ENCODE measurements around the gene ARMH1.
"Not testable (repeated sequence)": the region's sequence is repeated elsewhere in the genome, so short reads cannot be mapped to it uniquely, and the experiment has no call there.

The ARMH1 gene

DNA sequence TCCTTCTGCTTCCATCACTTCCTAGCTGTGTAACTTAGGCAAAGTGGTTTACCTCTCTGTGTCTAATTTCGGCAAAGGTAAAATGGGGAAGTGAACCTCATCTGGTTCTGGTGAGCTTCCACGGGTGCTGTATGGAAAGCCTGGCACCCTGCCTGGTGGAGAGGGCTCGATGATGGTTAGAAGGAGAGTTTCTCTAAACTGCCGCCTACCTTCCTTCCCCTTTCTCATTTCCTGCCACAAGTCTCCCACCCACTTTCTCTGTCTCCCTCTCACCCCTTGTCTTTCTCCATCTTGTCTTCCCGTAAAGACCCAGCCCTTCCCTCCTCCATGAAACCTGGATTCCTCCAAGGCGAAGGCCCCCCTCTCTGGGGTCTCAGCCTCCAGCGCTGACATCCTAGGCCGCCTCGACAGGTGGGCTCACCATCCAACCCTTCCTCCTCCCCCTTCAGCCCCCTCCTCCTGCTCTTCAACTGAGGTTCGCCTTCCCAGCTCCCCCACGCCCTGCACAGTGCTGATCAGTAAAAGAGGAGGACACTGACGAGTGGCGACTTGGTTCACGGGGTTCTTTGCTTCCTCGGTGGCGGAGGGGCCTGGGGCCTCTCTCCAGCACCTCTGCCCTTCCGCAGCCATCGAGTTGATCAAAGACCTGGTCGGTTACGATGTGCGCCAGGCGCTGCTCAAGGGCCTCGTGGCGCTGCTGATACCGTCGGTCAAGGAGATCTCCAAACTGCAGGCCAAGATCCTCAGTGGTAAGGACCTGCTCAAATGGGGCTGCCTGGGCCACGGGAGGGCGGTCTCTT lies 49.2 kb downstream of the ARMH1 start:
- no peak for DNase-seq (ENCODE audit: low read depth)

DNA sequence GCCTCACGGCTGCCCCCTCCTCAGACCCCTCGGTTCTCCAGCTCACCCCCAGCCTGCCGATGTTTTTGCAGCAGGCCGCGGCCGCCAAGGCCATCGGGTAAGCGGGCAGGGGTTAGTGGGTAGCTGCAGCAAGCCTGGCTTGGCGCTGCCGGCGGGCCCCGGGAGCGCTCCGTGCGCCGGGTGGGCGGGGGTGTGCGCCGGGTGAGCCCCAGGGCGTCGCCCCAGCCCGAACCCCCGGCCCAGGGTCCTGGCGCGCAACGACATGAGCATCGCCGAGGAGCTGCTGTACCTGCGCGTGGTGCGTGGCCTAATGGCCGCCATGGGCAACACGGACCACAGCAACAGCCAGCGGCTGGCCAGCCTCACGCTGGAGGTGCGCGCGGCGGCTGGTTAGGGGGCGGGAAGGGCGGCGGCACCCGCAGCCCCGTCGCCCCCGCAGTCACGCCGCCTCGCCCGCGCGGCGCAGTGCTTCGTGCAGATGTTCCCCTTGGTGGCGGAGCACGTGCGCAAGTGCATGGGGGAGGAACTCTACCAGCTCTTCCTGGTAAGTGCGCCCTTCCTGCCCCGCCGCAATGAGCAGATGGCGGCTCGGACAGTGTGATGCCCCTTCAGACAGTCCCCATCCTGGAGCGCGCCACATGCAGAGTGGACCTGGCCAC lies 49.9 kb downstream of the ARMH1 start:
- DNase-seq (ENCODE audit: low read depth): no peak

DNA sequence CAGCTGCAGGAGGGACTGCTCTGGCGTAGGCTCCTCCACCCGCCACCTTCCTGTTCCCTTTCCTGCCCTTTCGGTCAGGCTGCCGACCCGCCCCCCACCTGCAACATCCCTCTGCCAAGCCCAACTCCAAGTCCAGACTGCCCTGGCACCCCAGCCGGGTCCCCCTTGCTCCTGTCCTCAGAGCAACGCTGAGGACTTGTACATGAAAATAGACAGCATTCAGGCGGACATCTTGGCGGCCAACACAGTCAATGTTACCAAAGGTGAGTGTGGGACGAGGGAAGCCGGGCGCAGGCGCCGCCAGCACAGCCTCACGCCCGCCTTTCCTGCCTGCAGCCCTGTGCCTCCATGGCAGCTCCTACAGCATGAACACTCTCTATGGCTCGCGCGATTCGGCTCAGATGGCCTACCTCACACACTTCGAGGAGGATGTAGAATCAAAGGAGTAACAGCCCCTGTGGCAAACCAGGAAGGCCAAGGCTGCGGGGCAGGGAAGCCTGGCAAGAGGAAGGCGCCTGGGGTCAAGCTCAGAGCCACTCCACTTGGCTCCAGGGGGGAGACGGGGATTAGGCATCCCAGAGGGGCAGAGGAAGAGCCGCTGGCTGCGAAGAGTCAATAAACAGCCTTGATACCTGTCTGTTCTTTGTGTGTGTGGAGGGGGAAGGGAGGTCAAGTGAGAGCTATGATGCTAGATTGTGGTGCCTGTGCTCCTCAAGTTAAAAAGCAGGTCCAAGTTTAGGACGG lies 50.6 kb downstream of the ARMH1 start:
- DNase-seq (ENCODE audit: low read depth): no peak

DNA sequence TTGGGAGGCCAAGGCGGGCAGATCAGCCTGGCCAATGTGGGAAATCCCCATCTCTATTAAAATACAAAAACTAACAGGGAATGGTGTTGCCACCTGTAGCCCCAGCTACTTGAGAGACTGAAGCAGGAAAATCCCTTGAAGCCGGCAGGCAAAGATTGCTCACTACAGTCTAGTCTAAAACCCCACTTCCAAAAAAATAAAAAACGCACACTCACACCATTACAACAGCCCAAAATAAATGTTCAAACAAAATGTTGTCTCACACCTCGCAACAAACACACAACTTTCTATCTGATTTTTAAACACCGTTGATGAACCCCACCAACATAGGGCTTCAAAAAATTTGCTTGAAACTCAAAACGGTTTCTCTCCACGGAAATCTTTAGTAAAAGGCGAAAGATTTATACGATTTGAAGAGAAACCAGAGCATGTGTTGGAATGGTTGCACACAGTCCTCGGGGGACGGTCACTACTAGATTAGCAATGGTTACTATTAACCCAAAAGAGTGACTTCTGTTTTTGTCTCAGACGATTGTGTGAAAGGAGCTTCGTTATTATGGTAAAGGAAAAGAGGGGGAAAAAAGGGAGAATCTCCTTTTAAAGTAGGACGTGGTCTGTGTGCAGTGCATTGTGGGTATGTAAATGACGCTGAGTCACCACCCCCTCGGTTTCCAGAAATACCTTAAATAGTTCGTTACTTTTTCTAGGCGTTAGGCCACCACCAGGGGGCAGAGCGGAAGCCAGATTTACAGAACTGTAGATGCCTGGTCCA lies 56.4 kb downstream of the ARMH1 start, which contains the start of gene RNU5D-1:
Gene RNU5D-1, minus strand, starts transcription at position 430 of the 772 bp plus-strand sequence.
- DNase-seq (ENCODE audit: low read depth): peak; percentile 96

DNA sequence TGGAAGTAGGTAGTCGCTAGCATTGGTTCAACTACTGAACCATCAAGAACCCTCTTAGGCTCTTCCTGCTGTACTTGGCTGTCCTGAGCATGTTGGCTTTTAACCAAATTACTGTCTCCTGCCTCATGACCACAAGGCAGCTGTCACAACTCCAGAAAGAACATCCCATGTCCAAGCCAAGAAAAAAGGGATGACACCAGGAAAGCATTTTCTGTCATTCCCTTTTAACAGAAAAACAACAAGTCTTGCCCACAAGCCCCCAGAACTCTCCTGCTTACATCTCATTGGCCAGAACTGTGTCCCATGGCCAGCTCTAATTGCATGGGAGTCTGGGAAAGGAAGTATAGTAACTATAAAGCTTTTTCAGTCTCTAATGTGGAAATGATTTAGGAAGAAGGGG lies 58.9 kb downstream of the ARMH1 start:
- no peak for DNase-seq (ENCODE audit: low read depth)

DNA sequence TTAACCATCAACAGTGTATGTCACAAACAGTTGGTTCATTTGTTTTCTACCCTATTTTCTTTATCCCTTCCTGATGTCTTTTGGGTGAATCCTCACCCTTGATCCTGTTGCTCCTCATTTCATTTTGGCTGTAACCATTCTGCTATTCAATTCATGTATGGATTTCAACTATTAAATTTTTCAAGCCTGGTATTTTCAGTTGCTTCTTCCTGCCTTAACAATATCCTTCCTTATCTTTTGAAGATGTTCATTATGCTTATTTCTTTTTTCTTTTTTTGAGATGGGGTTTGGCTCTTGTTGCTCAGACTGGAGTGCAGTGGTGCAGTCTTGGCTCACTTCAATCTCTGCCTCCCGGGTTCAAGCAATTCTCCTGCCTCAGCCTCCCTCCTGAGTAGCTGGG lies 59.3 kb downstream of the ARMH1 start:
- DNase-seq (ENCODE audit: low read depth): no peak

DNA sequence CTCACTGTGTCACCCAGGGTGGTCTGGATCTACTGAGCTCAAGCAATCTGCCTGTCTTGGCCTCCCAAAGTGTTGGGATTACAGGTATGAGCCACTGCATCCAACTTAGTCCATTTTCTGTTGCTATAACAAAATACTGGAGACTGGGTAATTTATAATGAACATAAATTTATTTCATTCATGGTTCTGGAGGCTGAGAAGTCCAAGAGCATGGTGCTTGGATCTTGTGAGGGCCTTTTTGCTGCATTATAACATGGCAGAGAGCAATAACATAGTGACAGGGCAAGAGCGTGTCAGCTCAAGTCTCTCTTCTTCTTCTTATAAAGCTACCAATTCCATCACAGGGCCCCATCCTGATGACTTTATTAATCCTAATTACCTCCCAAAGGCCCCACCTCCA lies 61.5 kb downstream of the ARMH1 start:
- DNase-seq (ENCODE audit: low read depth): no peak

DNA sequence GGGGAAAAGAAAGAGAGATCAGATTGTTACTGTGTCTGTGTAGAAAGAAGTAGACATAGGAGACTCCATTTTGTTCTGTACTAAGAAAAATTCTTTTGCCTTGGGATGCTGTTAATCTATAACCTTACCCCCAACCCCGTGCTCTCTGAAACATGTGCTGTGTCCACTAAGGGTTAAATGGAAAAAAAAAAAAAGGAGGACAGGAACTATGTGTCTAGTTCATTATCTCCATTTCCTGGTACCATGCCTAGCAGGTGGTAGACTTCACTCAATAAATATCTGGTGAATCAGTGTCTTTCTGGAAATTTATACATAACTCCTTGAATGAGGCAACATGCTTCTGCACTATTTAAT lies 64.4 kb downstream of the ARMH1 start:
- not testable (repeated sequence) for DNase-seq (ENCODE audit: low read depth)

DNA sequence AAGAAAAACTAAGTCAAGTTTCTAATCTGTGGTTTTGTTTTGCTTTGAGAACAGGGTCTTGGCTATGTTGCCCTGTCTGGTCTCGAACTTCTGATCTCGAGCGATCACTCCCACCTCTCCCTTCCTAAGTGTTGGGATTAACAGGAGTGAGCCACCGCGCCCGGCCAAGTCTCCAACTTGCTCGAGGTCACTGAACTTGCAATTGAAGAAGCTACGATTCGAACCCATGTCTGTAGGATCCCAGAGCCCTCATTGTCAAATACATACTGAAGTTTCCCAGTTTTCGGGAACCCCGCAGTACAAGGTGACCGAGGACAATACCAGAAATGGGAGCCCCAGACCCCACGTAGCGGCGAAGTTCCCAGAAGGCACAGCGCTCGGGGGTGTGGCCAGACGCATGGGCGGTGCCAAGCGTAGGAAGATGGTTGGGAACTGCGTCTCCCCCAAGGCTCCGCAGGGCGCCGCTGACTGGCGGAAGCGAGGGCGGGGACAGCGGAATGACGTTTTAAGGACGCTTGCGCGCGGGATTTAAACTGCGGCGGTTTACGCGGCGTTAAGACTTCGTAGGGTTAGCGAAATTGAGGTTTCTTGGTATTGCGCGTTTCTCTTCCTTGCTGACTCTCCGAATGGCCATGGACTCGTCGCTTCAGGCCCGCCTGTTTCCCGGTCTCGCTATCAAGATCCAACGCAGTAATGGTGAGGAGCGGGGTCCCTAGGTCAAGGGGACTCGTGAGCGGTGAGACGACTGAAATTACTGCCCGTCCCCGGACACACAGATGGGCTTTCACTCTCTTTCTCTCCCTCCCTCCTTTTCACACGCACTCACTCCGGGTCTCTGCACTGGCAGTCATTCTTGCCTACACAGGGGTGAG lies 65.0 kb downstream of the ARMH1 start, which contains the start of gene KIF2C:
Gene KIF2C, plus strand, starts transcription at position 531 of the 872 bp plus-strand sequence. Its CDS starts 96 bp downstream, at position 627.
- peak; percentile 95 for DNase-seq (ENCODE audit: low read depth)

DNA sequence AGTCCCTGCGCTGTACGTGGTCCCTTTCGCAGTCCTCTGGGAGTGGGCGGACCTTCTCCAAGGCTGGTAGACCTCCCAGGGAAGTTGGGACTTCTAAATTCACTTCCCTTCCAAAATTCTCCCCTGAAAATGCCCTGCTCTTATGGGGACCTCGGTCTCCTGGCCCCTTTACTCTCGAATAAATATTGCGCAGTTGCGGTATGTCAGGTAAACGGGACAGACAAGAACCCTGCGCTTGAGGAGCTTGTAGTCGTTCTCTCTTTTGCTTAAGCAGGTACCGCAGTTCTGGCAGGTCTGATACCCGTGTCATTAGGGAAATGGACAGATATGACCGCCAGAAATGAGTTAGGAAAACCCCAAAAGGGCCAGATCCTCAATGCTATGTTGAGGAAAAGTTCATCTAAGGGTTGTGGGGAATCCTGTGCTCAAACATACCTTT lies 65.7 kb downstream of the ARMH1 start:
- no peak for DNase-seq (ENCODE audit: low read depth)

DNA sequence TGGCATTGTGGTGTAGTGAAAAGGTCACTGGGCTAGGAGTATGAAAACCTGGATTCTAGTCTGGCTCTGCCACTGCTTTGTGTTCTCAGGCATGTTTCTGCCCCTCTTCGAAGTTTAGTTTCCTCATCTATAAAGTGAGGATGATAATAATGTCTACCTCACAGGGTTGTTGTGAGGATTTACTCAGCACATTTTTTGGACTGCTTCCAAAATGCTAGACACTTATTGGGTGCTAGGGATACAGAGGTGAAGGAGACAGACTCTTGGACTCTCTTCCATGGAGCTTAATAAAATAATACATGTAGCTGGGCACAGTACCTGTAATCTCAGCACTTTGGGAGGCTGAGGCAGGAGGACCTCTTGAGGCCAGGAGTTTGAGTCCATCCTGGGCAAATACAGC lies 68.7 kb downstream of the ARMH1 start:
- no peak for DNase-seq (ENCODE audit: low read depth)

DNA sequence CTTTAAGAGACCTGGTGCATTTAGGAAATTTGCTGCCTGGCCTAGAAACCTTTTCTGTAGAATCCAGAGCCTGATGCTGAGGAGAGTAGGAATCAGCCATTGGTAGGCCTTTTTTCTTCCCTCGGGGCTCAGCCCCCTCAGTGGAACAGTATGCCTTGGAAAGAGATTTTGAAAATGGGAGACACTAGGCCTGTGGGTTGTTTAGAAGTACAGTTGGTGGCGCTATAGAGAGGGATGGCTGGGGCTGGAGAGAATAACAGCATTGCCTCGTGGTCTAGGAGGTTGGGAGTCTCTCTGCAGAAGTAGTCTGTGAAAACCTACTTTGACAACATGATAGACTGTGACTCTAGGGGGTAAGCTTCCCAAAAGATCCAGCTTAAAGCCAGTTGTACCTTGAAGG lies 73.4 kb downstream of the ARMH1 start:
- DNase-seq (ENCODE audit: low read depth): no peak

DNA sequence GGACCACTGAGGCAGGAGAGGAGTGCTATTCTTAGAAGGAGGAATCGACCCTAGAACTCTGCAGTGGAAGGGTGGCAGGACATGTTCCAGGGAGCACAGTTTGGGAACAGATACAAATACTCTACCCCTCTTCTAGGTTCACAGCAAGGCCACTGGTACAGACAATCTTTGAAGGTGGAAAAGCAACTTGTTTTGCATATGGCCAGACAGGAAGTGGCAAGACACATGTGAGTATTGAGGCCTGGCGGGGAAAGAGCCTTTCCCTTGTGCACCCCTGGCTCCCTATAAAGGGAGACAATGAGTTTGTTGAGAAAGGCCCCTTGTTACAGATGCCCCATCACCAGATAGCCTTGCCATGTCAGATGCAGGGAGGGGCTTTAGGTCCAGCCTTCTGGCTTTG lies 82.9 kb downstream of the ARMH1 start:
- no peak for DNase-seq (ENCODE audit: low read depth)

DNA sequence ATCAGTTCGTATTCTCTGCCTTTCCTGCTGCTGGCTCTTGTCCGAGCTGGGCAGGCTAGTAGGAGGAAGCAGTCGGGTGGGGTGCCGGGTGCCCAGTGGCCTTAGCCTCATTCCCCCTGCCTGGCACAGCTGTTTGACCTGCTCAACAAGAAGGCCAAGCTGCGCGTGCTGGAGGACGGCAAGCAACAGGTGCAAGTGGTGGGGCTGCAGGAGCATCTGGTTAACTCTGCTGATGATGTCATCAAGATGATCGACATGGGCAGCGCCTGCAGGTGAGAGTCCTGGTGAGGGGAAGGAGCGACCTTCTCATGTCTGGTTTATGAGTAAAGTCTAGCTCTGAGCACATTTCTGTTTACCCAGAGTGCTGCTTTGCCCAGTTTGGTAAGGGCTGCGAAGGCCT lies 84.6 kb downstream of the ARMH1 start:
- DNase-seq (ENCODE audit: low read depth): no peak

DNA sequence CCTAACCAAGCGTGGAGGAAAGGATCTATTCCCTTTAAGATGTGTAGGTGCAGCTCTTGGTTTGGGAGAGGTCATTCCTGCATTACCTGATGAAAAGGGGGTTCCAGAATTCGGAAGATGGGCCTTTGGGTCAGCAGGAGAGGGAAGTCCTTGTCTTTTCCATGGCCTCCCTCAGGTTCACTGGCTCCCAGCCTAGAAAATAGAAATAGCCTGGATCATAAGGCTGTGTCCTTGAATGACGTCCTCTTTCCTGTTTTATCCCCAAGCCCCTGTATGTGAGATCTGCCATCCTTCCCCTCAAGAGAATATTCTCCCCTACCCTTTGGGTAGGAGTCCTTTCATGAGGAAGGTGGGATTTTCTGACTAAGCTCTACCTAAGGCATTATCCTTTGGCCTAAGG lies 86.4 kb downstream of the ARMH1 start:
- no peak for DNase-seq (ENCODE audit: low read depth)

DNA sequence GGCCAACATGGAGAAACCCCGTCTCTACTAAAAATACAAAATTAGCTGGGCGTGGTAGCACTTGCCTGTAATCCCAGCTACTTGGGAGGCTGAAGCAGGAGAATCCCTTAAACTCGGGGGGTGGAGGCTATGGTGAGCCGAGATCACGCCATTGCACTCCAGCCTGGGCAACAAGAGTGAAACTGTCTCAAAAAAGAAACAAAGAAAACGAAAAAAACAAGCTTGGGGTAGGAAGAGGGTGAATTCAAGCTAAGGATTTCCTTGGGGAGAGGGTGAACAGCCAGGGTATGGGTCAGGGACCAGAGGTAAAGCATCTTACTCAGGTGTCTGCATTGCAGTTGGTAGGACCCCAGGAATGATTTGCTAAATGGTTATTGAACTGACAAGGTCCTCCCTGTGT lies 91.9 kb downstream of the ARMH1 start:
- DNase-seq (ENCODE audit: low read depth): not testable (repeated sequence)

Measured in stimulated activated CD8-positive, alpha-beta memory T cell treated with anti-CD3 and anti-CD28 coated beads, Interleukin-7, amount 100 ng/mL, for 24 hours (primary cell).